GM12801 (cell line): Measurements from ENCODE around the gene BLTP3B.

ENCODE experiments used
- TF ChIP-seq, protein P1 (sequence below): IDR thresholded peaks from one replicate; pipeline ENCODE4 v1.5.1; 2011; ENCODE audit warnings: control low read depth; ENCODE audit not compliant: insufficient read length; ENCODE audit errors: extremely low read depth

The BLTP3B gene

DNA sequence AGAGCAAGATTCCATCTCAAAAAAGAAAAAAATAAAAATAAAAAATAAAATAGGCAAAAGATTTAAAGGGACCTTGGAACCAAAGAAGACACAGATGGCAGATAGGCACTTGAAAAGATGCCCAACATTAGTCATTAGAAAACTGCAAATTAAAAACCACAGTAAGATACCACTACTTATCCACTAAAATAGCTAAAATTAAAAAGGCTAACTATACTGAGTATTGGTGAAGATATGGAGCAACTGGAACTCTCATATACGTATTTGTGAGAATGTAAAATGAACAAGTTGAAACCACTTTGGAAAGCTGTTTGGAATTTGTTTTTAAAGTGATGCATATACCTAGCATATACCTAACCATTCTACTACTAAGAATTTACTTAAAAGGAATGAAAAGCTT, 22.3 kb downstream of the BLTP3B start:
- TF ChIP-seq, protein P1, sequence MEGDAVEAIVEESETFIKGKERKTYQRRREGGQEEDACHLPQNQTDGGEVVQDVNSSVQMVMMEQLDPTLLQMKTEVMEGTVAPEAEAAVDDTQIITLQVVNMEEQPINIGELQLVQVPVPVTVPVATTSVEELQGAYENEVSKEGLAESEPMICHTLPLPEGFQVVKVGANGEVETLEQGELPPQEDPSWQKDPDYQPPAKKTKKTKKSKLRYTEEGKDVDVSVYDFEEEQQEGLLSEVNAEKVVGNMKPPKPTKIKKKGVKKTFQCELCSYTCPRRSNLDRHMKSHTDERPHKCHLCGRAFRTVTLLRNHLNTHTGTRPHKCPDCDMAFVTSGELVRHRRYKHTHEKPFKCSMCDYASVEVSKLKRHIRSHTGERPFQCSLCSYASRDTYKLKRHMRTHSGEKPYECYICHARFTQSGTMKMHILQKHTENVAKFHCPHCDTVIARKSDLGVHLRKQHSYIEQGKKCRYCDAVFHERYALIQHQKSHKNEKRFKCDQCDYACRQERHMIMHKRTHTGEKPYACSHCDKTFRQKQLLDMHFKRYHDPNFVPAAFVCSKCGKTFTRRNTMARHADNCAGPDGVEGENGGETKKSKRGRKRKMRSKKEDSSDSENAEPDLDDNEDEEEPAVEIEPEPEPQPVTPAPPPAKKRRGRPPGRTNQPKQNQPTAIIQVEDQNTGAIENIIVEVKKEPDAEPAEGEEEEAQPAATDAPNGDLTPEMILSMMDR, result no peak

DNA sequence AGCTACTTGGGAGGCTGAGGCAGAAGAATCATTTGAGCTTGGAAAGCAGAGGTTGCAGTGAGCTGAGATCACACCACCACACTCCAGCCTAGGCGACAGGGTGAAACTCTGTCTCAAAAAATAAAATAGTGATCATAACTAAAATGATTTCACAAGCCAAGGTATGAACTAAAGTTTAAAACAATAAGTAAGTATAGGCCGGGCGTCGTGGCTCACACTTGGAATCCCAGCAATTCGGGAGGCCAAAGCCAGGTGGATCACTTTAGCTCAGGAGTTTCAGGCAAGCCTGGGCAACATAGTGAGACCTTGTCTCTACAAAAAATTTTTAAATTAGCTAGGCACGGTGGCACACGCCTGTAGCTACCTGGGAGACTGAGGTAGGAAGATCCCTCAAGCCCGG, 27.4 kb downstream of the BLTP3B start:
- TF ChIP-seq, protein P1, result no peak

DNA sequence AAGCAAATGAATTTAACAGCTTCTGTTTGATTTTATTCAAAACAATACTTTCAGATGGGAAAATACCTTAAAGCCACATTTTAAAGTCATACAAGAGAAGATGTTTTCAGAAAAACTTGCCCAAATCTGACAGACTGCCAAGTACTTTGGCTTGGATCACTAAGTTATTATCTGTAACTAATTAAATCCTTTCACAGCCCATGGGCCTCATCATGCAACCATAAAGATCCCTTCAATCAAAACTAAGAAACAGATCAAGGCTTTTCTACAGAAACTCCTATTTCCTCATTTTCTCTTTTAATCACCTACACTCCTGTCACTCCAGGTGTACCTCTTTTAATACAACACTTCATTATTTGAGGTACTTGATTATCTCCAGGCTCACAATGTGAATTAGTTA, 28.1 kb downstream of the BLTP3B start:
- TF ChIP-seq, protein P1, result no peak

DNA sequence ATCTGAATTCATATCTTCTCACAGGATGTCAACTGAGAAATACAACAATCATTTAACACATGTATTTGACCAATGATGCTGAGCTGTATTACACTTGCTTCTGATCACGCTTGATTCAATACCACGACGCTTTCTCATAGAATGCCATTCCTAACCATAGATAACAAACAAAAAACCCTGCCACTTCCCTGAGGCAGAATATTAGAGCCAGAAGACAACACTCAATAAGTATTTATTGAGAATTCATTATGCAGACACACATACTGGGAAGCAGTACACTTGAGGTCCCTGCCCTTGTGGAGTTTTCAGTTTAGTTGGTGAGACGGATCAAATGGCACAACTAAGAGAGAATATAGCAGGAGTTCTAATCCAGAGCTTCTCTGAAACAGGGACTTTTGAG, 32.4 kb downstream of the BLTP3B start:
- TF ChIP-seq, protein P1, result no peak

DNA sequence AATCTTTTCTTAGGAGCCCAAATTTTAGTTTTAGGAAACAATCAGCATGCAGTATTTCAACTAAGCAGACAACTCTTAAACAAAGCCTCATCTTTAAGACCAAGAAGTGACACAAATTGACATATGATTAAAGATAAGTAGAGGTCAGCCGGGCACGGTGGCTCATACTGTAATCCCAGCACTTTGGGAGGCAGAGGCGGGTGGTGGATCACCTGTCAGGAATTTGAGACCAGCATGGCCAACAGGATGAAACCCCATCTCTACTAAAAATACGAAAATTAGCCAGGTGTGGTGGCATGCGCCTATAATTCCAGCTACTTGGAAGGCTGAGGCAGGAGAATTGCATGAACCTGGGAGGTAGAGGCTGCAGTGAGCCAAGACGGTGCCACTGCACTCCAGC, 35.8 kb downstream of the BLTP3B start:
- TF ChIP-seq, protein P1, result no peak

DNA sequence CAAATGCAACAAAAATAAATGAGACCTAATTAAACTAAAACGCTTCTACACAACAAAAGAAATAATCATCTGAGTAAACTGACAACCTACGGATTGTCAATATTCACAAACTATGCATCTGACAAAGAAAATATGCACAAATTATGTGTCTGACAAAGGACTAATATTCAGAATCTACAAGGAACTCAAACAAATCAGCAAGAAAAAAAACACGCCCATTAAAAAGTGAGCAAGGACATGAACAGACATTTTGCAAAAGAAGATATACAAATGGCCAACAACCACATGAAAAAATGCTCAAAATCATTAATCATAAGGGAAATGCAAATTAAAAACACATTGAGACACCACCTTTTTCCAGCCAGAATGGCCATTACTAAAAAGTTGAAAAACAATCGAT, 37.0 kb downstream of the BLTP3B start:
- TF ChIP-seq, protein P1, result no peak

DNA sequence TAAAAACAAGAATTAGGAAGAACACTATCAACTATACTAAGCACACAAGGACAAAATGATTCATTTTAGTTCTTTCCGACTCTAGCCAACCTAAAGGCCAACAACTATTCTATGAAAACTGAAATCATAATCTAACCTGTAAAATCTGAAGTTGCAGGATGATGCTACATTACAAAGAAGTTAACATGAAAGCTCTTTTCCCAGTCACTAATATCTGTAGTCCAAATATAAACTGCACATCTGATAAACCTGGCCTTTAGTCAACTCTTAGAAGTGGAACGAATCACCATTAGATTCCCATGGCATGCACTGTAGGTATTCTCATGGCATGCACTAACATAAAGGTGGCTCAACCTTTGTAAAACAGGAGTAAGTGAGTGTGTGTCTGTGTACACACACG, 41.7 kb downstream of the BLTP3B start:
- TF ChIP-seq, protein P1, result no peak
